PC-3 (cell line): ENCODE results near the gene SLC23A1.

Source experiments
- CTCF ChIP-seq: fragments of 300-600 bp; sonication (generic); conservative IDR thresholded peaks from 2 replicates; pipeline ENCODE4 v1.5.1; 2017; ENCODE audit warnings: antibody characterized with exemption, low read depth, mild to moderate bottlenecking, low read length
- EZH2 ChIP-seq: fragments of 300-600 bp; sonication (generic); IDR thresholded peaks from one replicate; pipeline ENCODE4 v1.6.1; 2017; ENCODE audit warnings: antibody characterized with exemption, mild to moderate bottlenecking, low read length; ENCODE audit not compliant: unreplicated experiment
- EZH2phosphoT487 ChIP-seq: fragments of 300-600 bp; sonication (generic); IDR thresholded peaks from 2 replicates; pipeline ENCODE4 v1.6.1; 2018; ENCODE audit warnings: mild to moderate bottlenecking, antibody characterized with exemption, low read length, borderline replicate concordance

DNA sequence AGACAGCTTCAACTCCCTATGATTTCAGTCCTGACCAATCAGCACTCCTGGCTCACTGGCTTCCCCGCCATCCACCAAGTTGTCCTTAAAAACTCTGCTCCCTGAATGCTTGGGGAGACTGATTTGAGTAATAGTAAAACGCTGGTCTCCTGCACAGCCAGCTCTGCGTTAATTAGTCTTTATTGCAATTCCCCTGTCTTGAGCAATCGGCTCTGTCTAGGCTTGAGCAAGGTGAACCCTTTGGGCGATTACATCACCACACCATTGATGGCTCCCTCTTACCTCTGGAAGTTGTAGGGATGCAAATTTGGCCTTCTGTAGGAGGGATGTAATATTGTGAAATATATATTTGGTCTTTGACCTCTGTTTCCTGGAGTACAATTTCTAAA lies 2.9 kb upstream of the SLC23A1 start:
- TF ChIP-seq CTCF (no peak), EZH2phosphoT487 (no peak), EZH2 (no peak)
